Measurements from ENCODE around the gene IHH.

- TF ChIP-seq CTCF (IDR thresholded peaks at IDR 0.05) (no peak), POLR2A (IDR thresholded peaks at IDR 0.05) (no peak)
Measured at GRCh38 chr2:219095406-219095935, 34.8 kb upstream of the IHH start.
